WTC11 (cell line): Measurements from ENCODE around the gene RNF224.

Experiments used
- ATF6 ChIP-seq: sonication (generic); formaldehyde crosslinking; IDR thresholded peaks from 2 replicates; pipeline ENCODE4 v1.8.1; 2023; ENCODE audit warnings: mild to moderate bottlenecking, missing genetic modification reagents
- CREM ChIP-seq: sonication (generic); formaldehyde crosslinking; IDR thresholded peaks from 2 replicates; pipeline ENCODE4 v1.8.1; 2022; ENCODE audit warnings: mild to moderate bottlenecking, missing genetic modification reagents, moderate library complexity
- CTCF ChIP-seq: fragments of 200-600 bp; IDR thresholded peaks from 2 replicates; pipeline ENCODE4 v1.8.0; 2022; ENCODE audit warnings: antibody characterized with exemption
- FOXK1 ChIP-seq: sonication (generic); formaldehyde crosslinking; IDR thresholded peaks from 2 replicates; pipeline ENCODE4 v1.8.0; 2022; ENCODE audit warnings: mild to moderate bottlenecking, moderate library complexity, missing genetic modification reagents
- IRF1 ChIP-seq: sonication (generic); formaldehyde crosslinking; IDR thresholded peaks from 2 replicates; pipeline ENCODE4 v1.8.0; 2023; ENCODE audit warnings: missing genetic modification reagents
- MAX ChIP-seq: sonication (generic); formaldehyde crosslinking; IDR thresholded peaks from 2 replicates; pipeline ENCODE4 v1.8.0; 2022; ENCODE audit warnings: mild to moderate bottlenecking, missing genetic modification reagents
- TEAD1 ChIP-seq: sonication (generic); formaldehyde crosslinking; IDR thresholded peaks from 2 replicates; pipeline ENCODE4 v1.8.0; 2022; ENCODE audit warnings: mild to moderate bottlenecking, missing genetic modification reagents
- TEAD4 ChIP-seq: sonication (generic); formaldehyde crosslinking; IDR thresholded peaks from 2 replicates; pipeline ENCODE4 v1.8.0; 2022; ENCODE audit warnings: mild to moderate bottlenecking, missing genetic modification reagents
- ZNF423 ChIP-seq: fragments of 250-450 bp; sonication (Bioruptor Pico); IDR thresholded peaks from 2 replicates; pipeline ENCODE4 v2.1.2; 2022; ENCODE audit warnings: mild to moderate bottlenecking, moderate library complexity

- TF ChIP-seq CTCF (no peak), MAX (no peak), ATF6 (no peak), FOXK1 (no peak), ZNF423 (CRISPR knock-in tag) (no peak), CREM (CRISPR knock-in tag) (no peak), TEAD1 (no peak), TEAD4 (CRISPR knock-in tag) (no peak), IRF1 (no peak)
These were observed 4.2 kb downstream of the RNF224 start for GRCh38 chr9:137231372-137232039.
